Tongue (tissue), 2 donors: ENCODE data around the gene KCTD10. TPM values are rescaled to one million over a fixed set of nuclear protein-coding genes. Genes with fewer than 3 reads are reported as not detected.

ENCODE experiments used
- DNase-seq: peaks from one replicate; pipeline ENCODE4 v3.0.0-alpha.2; 2015
- total RNA-seq: library from RNA; depleted of rRNA; stranded (reverse); fragments of >200 nt; gene quantifications from one replicate; pipeline ENCODE4 v1.2.3, GENCODE V29; 2014

KCTD10 gene
- total RNA-seq, 1 donor from 2014 or later, result 42.6 TPM

GRCh38 chr12:109473006-109473405, 4.1 kb downstream of the KCTD10 start:
- no peak for DNase-seq

GRCh38 chr12:109469517-109469916, 7.6 kb downstream of the KCTD10 start:
- no peak for DNase-seq

GRCh38 chr12:109467978-109468676, 9.0 kb downstream of the KCTD10 start:
- DNase-seq, result no peak

DNA sequence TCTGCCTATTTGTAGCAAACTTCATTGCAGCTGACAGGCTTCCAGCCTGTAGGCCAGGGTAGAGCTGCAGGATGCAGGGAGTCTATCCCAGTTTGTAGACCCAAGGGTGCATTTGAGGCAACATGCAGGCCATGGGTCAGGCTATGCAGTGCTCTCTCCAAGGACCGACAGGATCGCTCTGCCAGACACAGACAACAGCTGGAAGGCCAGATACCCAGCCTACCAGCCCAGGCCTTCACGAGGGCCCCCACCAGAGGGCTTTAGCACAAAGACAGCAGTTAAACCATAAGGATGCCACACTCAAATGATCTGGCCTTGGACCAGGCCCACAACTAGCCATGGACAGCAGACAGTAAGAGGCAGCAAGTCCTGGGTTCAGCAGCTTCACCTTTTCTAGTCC, 10.3 kb downstream of the KCTD10 start:
- DNase-seq, result no peak

DNA sequence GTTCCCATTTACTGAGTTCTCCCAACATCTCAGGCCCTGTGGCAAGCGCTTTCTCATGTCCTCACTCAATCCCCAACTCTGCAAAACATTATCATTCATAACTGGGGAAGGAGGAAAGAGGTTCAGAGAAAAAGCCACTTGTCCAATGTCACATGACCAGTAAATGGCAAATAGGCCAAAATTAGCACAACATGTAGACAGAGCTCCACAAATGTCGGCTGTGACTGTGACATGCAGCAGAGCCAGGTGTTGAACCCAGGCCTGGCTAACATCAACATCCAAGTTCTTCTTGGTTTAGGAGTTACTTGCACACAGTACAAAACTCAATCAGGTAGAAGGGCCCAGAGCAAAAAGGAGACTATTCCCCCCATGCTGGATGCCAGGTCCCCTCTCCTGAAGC, 10.8 kb downstream of the KCTD10 start:
- no peak for DNase-seq

- DNase-seq, result no peak
Measured at GRCh38 chr12:109464642-109465351, 12.3 kb downstream of the KCTD10 start.

DNA sequence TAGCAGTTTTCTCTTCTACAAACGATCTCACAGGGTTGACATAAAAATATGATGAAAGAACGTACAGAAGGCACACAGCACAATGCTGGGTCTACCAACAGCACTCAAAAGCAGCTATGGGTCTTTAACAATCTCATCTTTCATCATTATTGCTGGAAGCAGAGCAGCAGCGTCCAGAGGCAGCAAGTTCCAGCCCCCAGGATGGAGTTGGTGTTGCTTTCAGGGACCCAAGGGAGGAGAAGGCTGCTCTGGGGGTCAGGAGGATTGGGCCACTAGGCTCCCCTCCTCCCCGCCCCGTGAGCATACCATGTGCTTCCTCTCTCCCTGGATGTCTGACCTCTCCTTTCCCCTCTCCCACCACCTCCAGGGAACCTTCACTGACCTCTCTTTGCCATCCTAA, 13.3 kb downstream of the KCTD10 start:
- DNase-seq, result no peak

DNA sequence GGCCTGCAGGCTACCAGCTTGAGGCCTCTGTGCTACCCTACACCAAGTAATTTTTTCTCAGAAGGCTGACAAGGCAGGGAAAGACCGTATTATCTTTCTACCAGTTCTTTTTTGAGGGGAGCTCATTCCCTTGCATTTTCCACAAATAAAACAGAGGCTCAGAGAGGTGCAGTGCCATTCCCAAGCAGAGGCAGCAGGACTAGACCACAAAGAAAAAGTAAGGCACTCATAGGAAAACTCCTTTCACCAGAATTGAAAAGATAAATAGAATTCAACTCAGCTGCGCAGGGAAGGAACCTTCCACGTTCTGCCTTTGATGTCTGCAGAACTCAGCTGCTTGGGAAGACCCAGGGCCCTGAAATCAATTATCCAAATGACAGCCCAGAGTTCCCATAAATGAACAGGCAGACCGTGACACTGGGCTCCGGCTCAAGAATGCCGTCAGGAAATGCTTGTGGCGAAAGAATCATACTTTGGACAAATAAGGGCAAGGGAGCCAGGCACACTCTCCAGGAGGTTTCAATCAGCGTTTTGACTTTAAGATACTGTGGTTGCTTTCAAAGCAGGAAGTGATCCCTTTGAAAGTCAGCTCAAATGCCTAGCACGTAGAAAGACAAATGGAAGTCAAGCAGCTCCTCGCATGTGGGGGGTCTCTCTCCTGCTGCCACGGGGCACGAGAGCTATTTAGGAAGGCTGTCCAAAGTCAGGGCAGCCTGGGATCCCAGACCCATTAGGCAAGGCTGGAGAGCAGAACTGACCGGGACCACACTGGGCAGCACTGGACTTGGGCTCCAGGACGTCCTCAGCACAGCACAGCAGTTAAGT, 14.0 kb downstream of the KCTD10 start:
- peak; percentile 88 for DNase-seq

DNA sequence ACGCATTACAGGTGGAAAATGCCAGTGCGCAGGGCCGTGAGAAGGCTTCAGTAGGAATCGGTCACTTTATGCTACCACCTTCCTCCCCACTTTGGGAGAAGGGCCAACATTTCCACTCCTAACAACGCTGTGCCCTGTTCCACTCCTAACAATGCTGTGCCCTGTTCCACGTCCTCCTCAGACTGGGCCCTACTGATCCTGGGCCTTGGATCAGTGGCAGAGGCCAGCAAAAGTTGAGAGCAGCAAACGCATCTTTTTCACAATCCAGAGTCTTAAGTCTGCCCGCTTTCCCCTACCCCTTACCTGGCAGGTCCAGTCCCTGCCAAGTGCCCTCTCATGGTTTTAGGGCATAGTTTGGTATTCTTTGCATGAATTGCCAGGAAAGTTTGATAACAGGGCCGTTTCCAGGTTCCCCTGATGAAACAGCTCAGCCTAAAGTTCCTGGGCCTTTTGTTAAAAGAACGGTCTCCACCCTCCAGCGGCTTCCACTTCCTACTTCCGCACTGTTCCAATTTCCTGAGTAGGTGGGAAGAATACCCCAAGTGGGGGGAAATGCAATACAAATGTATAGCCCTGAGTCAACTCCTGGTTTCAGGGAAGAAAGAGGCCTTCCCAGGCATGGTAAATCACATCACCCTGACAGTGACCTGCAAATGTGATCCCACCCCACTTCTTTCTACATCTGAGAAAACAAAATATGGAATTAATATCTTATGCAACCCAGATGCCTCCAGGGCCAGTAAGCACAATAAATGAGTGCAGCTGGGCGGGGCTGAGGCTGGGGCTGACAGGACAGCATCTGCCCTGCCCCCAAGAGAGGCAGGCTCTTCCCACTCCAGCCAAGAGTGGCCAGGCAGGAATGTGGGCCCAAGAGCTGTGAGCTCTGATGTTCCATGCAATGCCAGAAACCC, 15.0 kb downstream of the KCTD10 start:
- DNase-seq, result peak; percentile 76

GRCh38 chr12:109461049-109461845, 15.9 kb downstream of the KCTD10 start:
- no peak for DNase-seq

DNA sequence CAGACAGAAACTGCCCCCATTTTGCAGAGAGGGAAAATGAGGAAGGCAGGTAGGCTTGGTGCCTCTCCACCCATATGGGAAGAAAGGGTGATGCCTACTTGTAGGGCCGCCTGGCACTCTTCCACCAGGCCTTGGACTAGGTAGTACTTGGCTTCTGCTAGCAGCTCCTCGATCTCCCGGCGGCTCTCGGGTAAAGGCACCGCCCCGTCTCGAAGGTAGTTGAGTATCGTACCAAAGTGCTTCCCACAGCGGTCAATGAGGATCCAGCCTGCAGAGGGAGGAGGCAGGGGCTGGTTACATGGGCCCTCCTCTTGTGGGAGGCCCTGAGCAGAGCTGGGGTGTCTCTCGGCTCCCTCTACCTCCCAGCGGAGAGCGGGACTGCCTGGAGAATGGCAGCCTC, 16.6 kb downstream of the KCTD10 start:
- no peak for DNase-seq

DNA sequence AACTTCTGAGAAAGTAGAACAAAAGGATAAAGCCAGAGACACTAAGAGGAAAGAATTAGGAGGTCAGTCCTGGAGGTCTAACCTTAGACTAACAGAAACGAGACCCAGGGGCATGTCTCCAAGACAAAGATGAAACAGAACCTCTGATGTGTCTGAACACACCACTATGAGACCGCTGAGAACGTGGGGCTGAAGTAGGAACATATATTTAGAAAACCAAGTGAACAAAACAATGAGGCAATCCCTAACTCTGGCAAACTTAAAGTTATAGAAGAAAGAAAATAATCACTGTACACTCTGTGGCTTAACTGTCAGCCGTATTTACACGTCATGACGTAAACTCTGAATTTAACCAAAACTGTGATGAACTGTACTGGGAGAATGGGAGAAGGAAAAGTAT, 17.9 kb downstream of the KCTD10 start:
- DNase-seq, result no peak

- DNase-seq, result no peak
Measured at GRCh38 chr12:109458771-109459208, 18.3 kb downstream of the KCTD10 start.

- DNase-seq, result no peak
Measured at GRCh38 chr12:109458086-109458485, 19.0 kb downstream of the KCTD10 start.

DNA sequence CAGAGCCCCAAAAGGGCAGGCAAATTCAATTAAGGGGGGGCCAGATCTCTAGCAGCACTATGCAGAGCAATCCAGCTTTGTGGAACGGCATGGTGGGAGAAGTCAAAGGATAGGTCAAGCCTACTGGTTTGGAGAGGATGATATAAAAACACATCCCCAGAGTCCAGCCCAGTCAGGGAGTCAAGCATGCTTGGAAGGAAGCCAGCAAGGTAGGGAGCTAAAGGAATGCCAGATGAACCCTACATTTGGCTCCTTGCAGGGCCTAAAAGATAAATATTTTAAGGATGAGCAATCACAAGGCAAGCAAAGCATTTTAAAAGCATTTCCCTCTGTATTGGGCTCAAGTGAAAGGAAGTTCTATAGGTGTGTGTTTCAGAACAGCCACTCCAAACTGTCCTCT, 21.4 kb downstream of the KCTD10 start:
- DNase-seq, result no peak

- no peak for DNase-seq
Measured at GRCh38 chr12:109452489-109452888, 24.6 kb downstream of the KCTD10 start.

DNA sequence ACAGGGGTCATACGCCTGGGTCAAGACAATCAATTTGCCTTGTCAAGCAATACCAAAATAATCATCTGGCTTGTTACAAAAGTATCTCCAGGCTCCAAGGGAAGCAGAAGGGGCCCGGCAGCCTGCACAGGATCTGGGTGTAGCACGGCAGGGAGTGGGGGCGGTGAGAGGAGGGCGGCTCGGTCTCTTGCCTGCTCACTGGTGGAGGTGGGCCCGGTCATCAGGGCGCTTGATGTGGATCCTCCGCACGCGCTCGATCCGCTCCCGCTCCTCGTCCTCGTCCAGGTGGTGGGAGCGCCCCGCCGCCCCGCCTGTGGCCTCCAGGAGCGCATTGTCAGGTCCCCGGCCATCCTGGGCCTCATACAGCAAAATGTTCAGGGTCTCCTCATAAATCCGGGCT, 25.7 kb downstream of the KCTD10 start:
- DNase-seq, result no peak

DNA sequence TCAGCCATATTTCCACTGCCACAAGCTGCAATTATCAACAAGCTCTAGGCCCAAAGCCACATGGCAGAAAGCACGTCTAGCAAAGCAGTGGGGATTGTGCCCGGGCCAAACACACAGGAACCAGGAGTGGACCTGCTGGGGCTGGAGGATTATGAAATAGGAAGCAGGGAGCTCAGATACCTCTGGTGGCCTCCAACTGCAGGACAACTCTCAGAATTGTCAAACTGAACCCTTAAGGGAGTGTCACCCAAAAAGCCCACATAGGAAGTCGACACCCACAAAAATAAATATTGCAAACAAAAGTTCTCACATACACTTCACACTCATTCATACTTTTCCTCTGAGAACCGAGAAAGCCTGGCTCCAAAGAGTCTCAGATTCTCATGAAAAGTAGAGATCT, 26.1 kb downstream of the KCTD10 start:
- no peak for DNase-seq

DNA sequence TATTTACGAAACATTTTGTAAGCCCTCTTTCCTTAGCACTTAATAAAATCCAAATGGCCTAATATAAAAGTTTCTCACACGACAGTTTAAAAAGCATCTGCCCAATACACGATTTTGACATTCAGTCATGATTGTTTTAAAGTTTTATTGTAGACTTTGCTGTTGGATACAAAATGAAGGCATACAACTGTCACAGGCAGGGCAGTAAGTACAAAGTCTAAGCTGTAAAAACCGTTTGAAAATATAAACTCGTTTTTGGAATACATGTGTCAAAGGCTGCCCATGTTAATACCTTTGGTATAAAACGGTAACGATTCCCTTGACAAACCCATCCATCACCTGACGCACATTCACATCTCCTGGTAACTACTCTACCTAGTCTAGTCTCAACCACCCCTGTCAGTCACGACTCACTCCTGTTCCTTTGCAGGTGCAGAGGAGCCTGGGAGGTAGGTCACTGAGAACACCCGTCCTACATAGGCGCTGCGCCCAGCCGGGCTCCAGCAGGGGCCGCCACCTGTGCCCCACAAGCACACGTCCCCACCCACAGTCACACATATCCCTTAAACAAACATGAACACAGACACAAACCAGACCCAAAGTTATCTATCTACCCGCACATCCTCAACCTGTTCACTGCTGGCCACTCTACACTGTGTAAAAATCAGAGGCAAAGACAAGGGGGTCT, 27.1 kb downstream of the KCTD10 start:
- DNase-seq, result no peak

- DNase-seq, result no peak
Measured at GRCh38 chr12:109448707-109449390, 28.3 kb downstream of the KCTD10 start.
